ENCODE data around the gene PSD2. TPM values are rescaled to one million over a fixed set of nuclear protein-coding genes. Genes with fewer than 3 reads are reported as not detected.

PSD2 gene
- total RNA-seq, 1 experiment from 2014 or later = 0.79 TPM

GRCh38 chr5:139752506-139753473, 42.8 kb upstream of the PSD2 start:
- DNase-seq (ENCODE audit: low read depth, low spot score) (no peak), ATAC-seq (no peak)
- Histone ChIP-seq H4K20me1 (ENCODE audit: insufficient read depth) (no peaks in the 10 kb centered on the region), H3K9ac (ENCODE audit: low read length) (no peak overlapping the region), H3K4me2 (ENCODE audit: low read length) (no peak overlapping the region), H3K27ac (ENCODE audit: low read depth, low read length) (no peak overlapping the region), H3K36me3 (ENCODE audit: control insufficient read depth in 1 of 2, insufficient read depth in 2 of 2, low read length in 2 of 2) (no peaks in the 10 kb centered on the region), H3K9me2 (ENCODE audit: insufficient read depth) (no peaks in the 10 kb centered on the region), H3K4me1 (ENCODE audit: control insufficient read depth in 1 of 2, insufficient read depth in 2 of 2, low read length in 2 of 2) (peaks cover 13 to 29% of the 10 kb centered on the region in 2 experiments), H3K27me3 (ENCODE audit: insufficient read depth, low read length) (no peaks in the 10 kb centered on the region; the same call in 1 of the 2 replicates), H3K4me3 (replicated peaks in 1 of 2; ENCODE audit: low read depth in 1 of 2, low read length in 2 of 2) (no peak overlapping the region), H2AFZ (ENCODE audit: low read depth, low read length, poor library complexity, severe bottlenecking) (no peak overlapping the region), H3K9me3 (ENCODE audit: control insufficient read depth in 1 of 2, insufficient read depth in 1 of 2, low read depth in 1 of 2, low read length in 2 of 2) (no peaks in the 10 kb centered on the region), H3K79me2 (ENCODE audit: insufficient read depth, low read length) (no peaks in the 10 kb centered on the region)
- intact Hi-C loops (cut with micrococcal nuclease) = no loop called here
- ChIA-PET RAD21 (ENCODE audit: low non-redundant PET in 1 of 2, low total read pairs in 2 of 2, uncharacterized antibody in 2 of 2, unreplicated experiment in 2 of 2) (no interaction called here), CTCF (interaction anchor here (1.2 kb wide), 1 partner anchor 13 kb away, joined by 8 read pairs; no protein-coding TSS in a partner anchor), POLR2A (no interaction called here)
- no peak for TF ChIP-seq REST (IDR thresholded peaks at IDR 0.05; ENCODE audit: low read depth)
- no peak for TF ChIP-seq CEBPB (IDR thresholded peaks at IDR 0.05; ENCODE audit: low read depth)
- TF ChIP-seq CBX3 (IDR thresholded peaks at IDR 0.05; ENCODE audit: low read depth) = no peak
- no peak for TF ChIP-seq SP1 (IDR thresholded peaks at IDR 0.05; ENCODE audit: low read depth)
- TF ChIP-seq ELF1 (IDR thresholded peaks at IDR 0.05; ENCODE audit: borderline replicate concordance, low read depth) = no peak
- TF ChIP-seq FOSL1 (IDR thresholded peaks at IDR 0.05; ENCODE audit: low read depth) = no peak
- TF ChIP-seq RAD21 (IDR thresholded peaks at IDR 0.05; ENCODE audit: low read depth) = no peak
- no peak for TF ChIP-seq POLR2A (IDR thresholded peaks at IDR 0.05; ENCODE audit: borderline replicate concordance, extremely low read depth, insufficient read depth, insufficient read length)
- TF ChIP-seq YY1 (IDR thresholded peaks at IDR 0.05; ENCODE audit: extremely low read depth, insufficient replicate concordance, low read depth, low read length) = no peak
- no peak for TF ChIP-seq SRF (IDR thresholded peaks at IDR 0.05; ENCODE audit: low read depth)
- TF ChIP-seq ZNF274 (IDR thresholded peaks at IDR 0.05; ENCODE audit: low read depth, low read length) = no peak
- TF ChIP-seq EZH2phosphoT487 (IDR thresholded peaks at IDR 0.05; ENCODE audit: borderline replicate concordance) = no peak
- TF ChIP-seq ZFX (IDR thresholded peaks at IDR 0.05) = no peak
- TF ChIP-seq JUND (IDR thresholded peaks at IDR 0.05) = no peak
- TF ChIP-seq POLR2AphosphoS5 (IDR thresholded peaks at IDR 0.05; ENCODE audit: low read depth, low read length) = no peak
- TF ChIP-seq ZBTB33 (IDR thresholded peaks at IDR 0.05; ENCODE audit: extremely low read depth, insufficient replicate concordance, low read length) = no peak
- TF ChIP-seq TCF7L2 (IDR thresholded peaks at IDR 0.05; ENCODE audit: borderline replicate concordance, extremely low read depth, insufficient read depth, insufficient read length) = no peak
- TF ChIP-seq EZH2 (IDR thresholded peaks at IDR 0.05) = no peak
- no peak for TF ChIP-seq ATF3 (IDR thresholded peaks at IDR 0.05)
- BruUV-seq (replicated peaks) = no TSS peak
